Measurements from ENCODE around the gene TNFSF8. TPM values are rescaled to one million over a fixed set of nuclear protein-coding genes. Genes with fewer than 3 reads are reported as not detected.

Gene TNFSF8
- total and polyA plus RNA-seq, 2 donors (not counting 3 experiments of a cell fraction or from before 2014, with no cell fraction given), result not detected

DNA sequence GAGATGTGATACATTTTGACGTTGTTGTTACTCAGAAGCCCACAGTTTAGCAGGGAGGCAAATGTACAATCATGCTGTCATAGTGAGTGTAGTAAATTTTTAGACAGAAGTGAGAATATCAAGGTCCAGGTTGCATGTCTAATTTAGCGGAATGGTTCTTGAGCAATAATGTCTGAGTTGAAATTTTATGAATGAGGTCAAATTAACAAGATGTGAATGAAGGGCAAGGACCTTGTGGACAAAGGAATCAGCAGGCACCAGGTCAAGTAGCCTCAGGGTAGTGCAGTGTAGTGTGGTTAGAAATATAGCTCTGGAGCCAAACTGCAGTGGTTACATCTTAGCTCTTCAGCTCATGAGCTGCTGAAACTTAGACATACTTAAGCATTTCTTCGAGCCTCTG lies 36.2 kb downstream of the TNFSF8 start:
- peak overlapping the region; percentile 39 for H3K4me2 ChIP-seq (ENCODE audit: insufficient read depth, low read length)
- intact Hi-C loops (cut with micrococcal nuclease) (no loop called here), dilution Hi-C loops (cut with MboI; ENCODE audit: extremely low pct_ligation_motif_present, low sequenced_read_pairs) (no loop called here)
- H3K36me3 ChIP-seq (ENCODE audit: control insufficient read depth in 2 of 2, extremely low read depth in 1 of 2, insufficient read depth in 2 of 2, low read length in 2 of 2), result no peaks in the 10 kb centered on the region
- no peak overlapping the region for H2AFZ ChIP-seq (ENCODE audit: low read depth, low read length)
- TF ChIP-seq JUN (IDR thresholded peaks at IDR 0.05; ENCODE audit: borderline replicate concordance, insufficient read depth, insufficient read length, low read depth) (no peak), GATA2 (IDR thresholded peaks at IDR 0.05; ENCODE audit: insufficient read depth, insufficient read length, low read depth, low read length) (no peak), POLR2A (IDR thresholded peaks at IDR 0.05; ENCODE audit: low read depth, low read length) (no peak), FOS (IDR thresholded peaks at IDR 0.05; ENCODE audit: borderline replicate concordance, insufficient read depth, low read length) (no peak), POLR2AphosphoS5 (IDR thresholded peaks at IDR 0.05; ENCODE audit: insufficient read depth, low read depth, low read length) (no peak), MYC (IDR thresholded peaks at IDR 0.05; ENCODE audit: low read depth, low read length) (no peak), EZH2 (IDR thresholded peaks at IDR 0.05; ENCODE audit: borderline replicate concordance, low read depth, low read length, severe bottlenecking) (no peak)
- TF ChIP-seq, protein P1, sequence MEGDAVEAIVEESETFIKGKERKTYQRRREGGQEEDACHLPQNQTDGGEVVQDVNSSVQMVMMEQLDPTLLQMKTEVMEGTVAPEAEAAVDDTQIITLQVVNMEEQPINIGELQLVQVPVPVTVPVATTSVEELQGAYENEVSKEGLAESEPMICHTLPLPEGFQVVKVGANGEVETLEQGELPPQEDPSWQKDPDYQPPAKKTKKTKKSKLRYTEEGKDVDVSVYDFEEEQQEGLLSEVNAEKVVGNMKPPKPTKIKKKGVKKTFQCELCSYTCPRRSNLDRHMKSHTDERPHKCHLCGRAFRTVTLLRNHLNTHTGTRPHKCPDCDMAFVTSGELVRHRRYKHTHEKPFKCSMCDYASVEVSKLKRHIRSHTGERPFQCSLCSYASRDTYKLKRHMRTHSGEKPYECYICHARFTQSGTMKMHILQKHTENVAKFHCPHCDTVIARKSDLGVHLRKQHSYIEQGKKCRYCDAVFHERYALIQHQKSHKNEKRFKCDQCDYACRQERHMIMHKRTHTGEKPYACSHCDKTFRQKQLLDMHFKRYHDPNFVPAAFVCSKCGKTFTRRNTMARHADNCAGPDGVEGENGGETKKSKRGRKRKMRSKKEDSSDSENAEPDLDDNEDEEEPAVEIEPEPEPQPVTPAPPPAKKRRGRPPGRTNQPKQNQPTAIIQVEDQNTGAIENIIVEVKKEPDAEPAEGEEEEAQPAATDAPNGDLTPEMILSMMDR (IDR thresholded peaks at IDR 0.05; ENCODE audit: extremely low read depth in 1 of 2, insufficient read depth in 1 of 2, low read depth in 1 of 2, low read length in 2 of 2), result no peak
- TF ChIP-seq, protein P2, sequence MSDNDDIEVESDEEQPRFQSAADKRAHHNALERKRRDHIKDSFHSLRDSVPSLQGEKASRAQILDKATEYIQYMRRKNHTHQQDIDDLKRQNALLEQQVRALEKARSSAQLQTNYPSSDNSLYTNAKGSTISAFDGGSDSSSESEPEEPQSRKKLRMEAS (IDR thresholded peaks at IDR 0.05; ENCODE audit: insufficient read depth, insufficient read length), result no peak
- H3K9me3 ChIP-seq (replicated peaks; ENCODE audit: control insufficient read depth, insufficient read depth, low read length), result no peaks in the 10 kb centered on the region
- no peaks in the 10 kb centered on the region for H3K9me1 ChIP-seq (replicated peaks; ENCODE audit: control insufficient read depth, extremely low read depth, insufficient read depth, low read length)
- BruUV-seq (replicated peaks), result TSS peak; percentile 76
- H4K20me1 ChIP-seq (replicated peaks; ENCODE audit: control insufficient read depth, extremely low read depth, insufficient read depth, low read length), result no peaks in the 10 kb centered on the region
- peak overlapping the region in 1 of 3 experiments; percentile 2 for H3K4me3 ChIP-seq (replicated peaks in 1 of 3; ENCODE audit: insufficient read depth in 1 of 3, low read depth in 1 of 3, low read length in 3 of 3)
- FAIRE-seq (no peak), DNase-seq (ENCODE audit: low read depth, low spot score) (no peak)
- ChIA-PET CTCF (interaction anchor here (1.0 to 6.9 kb wide), 3 partner anchors 14 to 115 kb away, joined by 3 to 81 read pairs (median 8); no protein-coding TSS in a partner anchor), POLR2A (interaction anchor here (1.0 to 1.6 kb wide), 2 partner anchors 89 to 115 kb away, joined by 3 to 6 read pairs; partner anchors contain the start of gene TNFSF15)
- no peaks in the 10 kb centered on the region for H3K27me3 ChIP-seq (ENCODE audit: control insufficient read depth in 2 of 2, insufficient read depth in 2 of 2, low read length in 2 of 2)
- peaks cover 58% of the 10 kb centered on the region for H3K4me1 ChIP-seq (ENCODE audit: control insufficient read depth, extremely low read depth, insufficient read depth, low read length)
- peak overlapping the region; percentile 87 for H3K9ac ChIP-seq (replicated peaks; ENCODE audit: extremely low read depth, insufficient read depth, low read length)
- H3K79me2 ChIP-seq (ENCODE audit: control insufficient read depth, insufficient read depth, low read length), result no peaks in the 10 kb centered on the region
- peak overlapping the region; percentile 100 for H3K27ac ChIP-seq (ENCODE audit: insufficient read depth, low read depth, low read length)
